ENCODE measurements around the gene NEB.
A peak's percentile ranks its signal among the peaks of the same experiment; 100 is the strongest.
"Not testable (repeated sequence)": the region's sequence is repeated elsewhere in the genome, so short reads cannot be mapped to it uniquely, and the experiment has no call there.

Gene NEB

DNA sequence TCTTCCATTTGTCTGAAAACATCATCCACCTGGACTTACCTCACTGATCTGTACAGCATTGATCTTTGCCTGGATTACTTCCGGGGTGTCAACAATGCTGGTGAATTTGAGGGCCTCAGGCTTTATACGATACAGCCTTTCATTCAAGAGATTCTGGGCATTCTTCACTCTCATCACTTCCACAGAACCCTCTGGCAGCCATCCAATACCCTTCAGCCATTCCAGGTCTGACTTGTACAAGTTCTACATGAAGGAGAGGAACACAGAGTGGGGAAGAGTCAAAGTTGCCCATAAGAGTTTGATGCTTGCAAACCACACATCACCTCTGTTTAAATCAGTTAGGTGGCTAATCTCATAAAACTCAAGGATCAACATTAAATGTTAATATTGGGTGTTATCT lies 130.7 kb downstream of the NEB start:
- DNase-seq, result not testable (repeated sequence)

GRCh38 chr2:151602402-151602801 lies 131.9 kb downstream of the NEB start:
- DNase-seq, result not testable (repeated sequence)

GRCh38 chr2:151601803-151602202 lies 132.5 kb downstream of the NEB start:
- not testable (repeated sequence) for DNase-seq

DNA sequence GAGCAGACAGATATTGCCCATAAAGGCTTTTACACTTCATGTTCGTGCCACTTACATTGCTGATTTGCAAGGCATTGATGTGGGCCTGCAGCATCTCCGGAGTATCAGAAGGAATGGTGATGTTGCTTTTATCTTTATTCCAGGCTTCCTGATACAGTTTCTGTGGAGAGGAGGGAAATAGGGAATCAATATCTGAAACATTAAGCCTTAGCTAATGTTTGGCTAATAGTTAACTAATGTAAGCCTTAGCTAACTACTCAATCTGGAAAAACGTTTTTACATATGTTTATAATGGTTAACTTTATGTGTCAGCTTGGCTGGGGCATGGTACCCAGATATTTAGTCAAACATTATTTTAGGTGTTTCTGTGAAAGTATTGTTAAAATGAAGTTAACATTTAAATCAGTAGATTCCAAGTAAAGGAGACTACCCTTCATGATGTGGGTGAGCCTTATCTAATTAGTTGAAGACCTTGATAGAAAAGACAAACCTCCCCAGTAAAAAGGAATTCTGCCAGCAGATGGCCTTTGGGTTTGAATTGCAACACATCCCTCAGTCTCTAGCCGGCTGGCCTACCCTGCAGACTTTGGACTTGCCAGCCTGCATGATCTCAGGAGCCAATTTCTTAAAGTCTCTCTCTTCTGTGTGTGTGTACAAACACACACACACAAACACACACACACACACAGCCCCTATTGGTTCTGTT lies 137.2 kb downstream of the NEB start:
- not testable (repeated sequence) for DNase-seq

DNA sequence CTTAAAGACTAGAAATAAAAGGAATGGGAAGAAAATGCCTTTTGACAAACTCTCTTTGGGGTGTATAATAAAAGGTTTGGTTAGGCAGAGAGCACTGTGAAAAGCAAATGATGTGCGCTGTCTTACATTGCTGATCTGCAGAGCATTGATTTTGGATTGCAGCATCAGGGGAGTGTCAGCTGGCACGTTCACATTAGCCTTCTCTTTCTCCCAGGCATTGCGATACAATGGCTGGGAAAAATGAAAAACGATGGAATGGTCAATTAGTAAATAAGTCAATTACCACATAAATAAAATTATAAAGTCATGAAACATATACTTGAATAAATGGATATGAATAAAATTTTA lies 142.4 kb downstream of the NEB start:
- not testable (repeated sequence) for DNase-seq

DNA sequence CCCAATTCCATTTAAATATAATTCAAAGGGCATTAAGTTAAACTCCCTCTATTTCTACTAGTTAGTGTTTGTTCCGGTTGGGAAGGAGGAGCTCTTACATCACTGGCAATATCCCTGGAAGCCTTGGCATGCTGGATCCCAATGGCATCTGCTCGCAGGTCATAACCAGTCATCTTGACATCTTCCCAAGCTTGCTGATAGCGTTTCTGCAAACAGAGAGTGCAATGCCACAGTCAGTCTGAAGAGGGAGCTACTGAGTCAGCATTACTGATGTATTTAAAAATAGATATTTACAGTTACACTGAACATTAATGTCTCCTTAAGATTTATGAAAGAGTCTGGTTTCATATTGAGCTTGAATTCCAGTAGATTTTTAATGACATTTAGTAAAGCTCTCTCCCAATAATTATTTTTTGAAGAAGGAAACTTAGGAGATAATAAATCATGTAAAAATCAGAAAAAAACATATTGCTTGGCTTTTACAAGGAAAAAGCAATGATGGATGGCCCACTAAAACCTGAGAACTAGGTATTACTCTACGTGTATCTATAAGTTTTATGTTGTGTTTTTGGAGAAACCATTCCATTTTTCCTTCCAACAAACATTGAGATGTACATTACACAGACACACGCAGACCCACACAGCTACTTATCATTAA lies 142.9 kb downstream of the NEB start:
- not testable (repeated sequence) for DNase-seq

DNA sequence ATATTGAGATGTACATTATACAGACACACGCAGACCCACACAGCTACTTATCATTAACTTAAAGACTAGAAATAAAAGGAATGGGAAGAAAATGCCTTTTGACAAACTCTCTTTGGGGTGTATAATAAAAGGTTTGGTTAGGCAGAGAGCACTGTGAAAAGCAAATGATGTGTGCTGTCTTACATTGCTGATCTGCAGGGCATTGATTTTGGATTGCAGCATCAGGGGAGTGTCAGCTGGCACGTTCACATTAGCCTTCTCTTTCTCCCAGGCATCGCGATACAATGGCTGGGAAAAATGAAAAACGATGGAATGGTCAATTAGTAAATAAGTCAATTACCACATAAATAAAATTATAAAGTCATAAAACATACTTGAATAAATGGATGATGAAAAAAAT lies 153.0 kb downstream of the NEB start:
- not testable (repeated sequence) for DNase-seq

DNA sequence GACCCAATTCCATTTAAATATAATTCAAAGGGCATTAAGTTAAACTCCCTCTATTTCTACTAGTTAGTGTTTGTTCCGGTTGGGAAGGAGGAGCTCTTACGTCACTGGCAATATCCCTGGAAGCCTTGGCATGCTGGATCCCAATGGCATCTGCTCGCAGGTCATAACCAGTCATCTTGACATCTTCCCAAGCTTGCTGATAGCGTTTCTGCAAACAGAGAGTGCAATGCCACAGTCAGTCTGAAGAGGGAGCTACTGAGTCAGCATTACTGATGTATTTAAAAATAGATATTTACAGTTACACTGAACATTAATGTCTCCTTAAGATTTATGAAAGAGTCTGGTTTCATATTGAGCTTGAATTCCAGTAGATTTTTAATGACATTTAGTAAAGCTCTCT lies 153.6 kb downstream of the NEB start:
- DNase-seq, result not testable (repeated sequence)

DNA sequence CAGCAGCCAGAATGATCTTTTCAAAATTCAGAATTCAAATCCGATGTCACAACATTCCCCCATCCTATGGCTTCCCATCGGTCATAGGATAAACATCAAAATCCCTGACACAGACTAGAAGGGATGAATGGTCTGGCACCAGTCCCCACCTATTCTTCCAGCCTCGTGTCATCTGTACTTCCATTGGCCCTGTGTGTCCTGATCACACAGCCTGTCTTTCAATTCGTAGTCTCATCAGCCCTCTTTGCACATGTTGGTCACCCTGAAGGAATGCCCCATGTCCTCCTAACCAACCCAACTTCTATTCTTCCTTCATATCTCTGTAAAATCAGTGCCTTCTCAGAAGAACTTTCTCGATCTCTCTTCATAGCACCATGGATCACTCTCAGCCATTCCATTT lies 157.2 kb downstream of the NEB start:
- no peak for DNase-seq

DNA sequence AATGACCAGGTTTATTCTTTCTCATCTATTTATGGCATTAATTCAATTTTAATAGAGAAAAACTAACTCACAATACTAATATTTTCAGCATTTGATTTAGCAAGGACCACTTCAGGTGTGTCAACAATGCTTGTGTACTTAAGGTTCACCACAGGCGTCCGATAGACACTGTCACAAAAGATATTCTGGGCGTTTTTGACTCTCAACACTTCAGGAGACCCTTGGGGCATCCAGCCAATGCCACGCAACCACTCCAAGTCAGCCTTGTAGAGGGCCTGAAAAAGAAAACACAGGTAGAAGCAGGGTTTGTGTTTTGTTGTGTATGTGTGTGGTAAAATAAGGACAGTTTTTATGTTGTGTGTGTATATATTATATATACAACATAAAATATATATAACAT lies 158.2 kb downstream of the NEB start:
- DNase-seq, result peak; percentile 86

DNA sequence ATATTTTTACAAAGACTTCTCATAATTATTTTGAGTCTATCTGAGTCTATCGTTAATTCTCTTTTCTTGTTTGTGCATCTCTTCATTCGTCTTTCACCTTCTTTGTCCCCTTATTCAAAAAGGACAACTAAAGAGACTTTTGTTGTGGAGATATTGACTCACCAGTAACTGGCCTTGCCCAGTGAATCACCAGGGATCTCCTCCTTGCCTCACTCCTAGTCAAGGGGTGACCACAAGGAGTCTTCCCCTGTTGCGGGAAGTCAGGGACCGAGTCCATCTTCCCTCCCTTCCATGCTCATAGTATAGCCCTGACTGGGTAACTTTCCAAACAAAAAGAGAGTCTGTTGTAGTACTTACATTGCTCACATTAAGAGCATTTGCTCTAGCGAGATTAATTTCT lies 158.9 kb downstream of the NEB start:
- DNase-seq, result no peak

DNA sequence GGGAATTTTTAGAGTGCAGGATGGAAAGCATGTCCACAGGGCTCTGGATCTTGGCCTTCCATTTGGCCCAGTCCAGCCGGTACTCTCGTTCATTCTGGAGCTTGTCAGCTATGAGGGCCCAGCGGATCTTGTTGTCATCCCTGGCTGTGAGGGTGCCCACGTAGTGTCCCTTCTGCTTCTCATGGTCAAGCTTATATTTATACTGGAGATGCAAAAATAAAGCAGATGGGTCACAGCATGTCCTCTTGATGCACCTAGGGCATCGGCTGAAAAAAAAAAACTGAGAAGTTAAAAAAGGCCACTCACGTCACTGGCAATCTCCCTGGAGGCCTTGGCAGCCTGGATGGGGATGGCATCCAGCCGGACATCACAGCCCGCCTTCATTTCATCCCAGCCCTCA lies 164.1 kb downstream of the NEB start:
- no peak for DNase-seq

DNA sequence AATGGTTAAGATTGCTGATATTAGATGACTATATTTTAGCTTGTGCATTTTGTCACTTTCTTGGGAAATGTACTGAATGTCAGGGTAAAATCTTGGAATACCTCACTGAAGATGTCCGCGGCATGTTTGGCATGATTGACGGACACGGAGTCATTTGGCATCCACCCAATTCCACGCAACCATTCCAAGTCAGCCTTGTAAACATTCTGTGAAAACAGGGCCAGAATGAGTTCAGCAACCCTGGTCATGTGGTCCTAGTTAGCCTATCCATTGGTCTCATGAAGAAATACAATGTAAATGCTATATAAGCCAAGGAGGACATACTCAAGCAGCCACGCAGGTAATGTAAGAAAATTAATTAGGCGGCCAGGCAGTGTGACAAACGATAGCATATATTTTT lies 165.1 kb downstream of the NEB start:
- DNase-seq, result no peak

GRCh38 chr2:151568501-151568900 lies 165.8 kb downstream of the NEB start:
- DNase-seq, result no peak

- DNase-seq, result no peak
Observed at GRCh38 chr2:151567006-151567405, 167.3 kb downstream of the NEB start.

- DNase-seq, result no peak
Observed at GRCh38 chr2:151562398-151562797, 171.9 kb downstream of the NEB start.

DNA sequence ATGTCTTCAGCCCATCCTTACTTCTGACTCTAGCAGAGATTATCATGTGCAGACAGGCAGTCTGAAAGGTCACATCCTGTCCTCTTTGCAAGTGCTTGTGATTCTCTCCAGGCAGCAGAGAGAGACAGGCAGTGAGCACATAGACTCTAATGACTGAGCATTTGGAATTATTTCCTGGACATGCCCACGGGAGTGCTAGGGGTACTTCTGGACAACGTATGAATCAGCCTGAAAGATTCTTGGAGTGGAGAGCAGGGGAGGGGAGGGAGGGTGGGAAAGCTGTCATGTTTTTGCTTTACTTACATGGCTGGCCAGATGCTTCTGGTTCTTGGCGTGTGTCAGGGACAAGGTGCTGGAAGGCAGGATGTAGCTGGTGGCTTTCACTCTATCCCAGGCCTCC lies 174.0 kb downstream of the NEB start:
- no peak for DNase-seq

GRCh38 chr2:151559431-151559830 lies 174.8 kb downstream of the NEB start:
- not testable (repeated sequence) for DNase-seq

- DNase-seq, result not testable (repeated sequence)
Observed at GRCh38 chr2:151557883-151558282, 176.4 kb downstream of the NEB start.

- no peak for DNase-seq
Observed at GRCh38 chr2:151556121-151556520, 178.2 kb downstream of the NEB start.

DNA sequence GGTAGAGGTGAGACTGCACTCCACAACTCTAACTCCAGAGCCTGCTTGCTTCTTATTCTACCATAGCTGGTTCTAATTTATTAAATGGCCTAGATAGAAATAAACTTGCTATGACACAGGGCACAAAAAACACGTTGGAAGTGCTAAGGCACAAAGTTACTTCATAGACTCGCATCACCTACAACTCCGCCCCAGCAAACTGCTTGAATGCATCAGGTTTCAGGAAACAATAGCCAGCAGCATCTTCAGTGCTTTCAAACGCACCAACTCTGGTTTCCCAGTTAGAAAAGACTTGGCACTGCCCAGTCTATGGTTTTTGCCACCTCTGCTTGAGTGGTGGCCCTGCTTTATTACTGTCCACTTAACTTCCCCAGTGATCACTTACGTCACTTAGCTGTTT lies 182.0 kb downstream of the NEB start:
- no peak for DNase-seq

- no peak for DNase-seq
Observed at GRCh38 chr2:151551556-151551955, 182.7 kb downstream of the NEB start.

- DNase-seq, result no peak
Observed at GRCh38 chr2:151549191-151549590, 185.1 kb downstream of the NEB start.

DNA sequence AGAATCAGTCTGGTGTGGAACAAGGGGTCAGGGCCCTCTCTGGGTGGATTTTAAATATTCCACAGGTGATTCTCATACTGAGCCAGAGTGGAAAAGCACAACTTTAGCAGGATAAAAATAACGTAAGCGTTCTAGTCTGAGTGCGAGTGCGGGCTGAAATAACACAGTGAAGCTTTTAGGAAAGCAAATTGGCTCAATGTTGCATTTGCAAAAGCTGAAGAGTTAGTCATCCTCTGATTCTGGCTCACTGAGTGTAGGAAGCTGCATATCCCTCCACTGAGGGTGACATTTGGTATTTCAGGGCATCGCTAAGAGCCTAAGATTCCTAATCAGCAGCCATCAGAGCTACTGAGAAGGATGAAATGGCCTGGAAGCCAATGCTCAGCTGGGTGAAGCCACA lies 189.8 kb downstream of the NEB start:
- DNase-seq, result no peak

- no peak for DNase-seq
Observed at GRCh38 chr2:151543876-151544275, 190.4 kb downstream of the NEB start.

Measured in NCI-H2029 treated with DMSO at 0.1 percent for 48 hours (cell line).